SH-SY5Y (cell line): ENCODE data around the gene PRLH.

Experiments used
- GATA2 ChIP-seq: IDR thresholded peaks from 2 replicates; pipeline ENCODE4 v1.6.1; 2011; ENCODE audit warnings: mild to moderate bottlenecking, low read depth, low read length
- GATA3 ChIP-seq: IDR thresholded peaks from 2 replicates; pipeline ENCODE4 v1.6.1; 2011; ENCODE audit warnings: low read depth, mild to moderate bottlenecking, low read length, moderate library complexity

GRCh38 chr2:237596520-237597195 lies 30.3 kb downstream of the PRLH start:
- TF ChIP-seq GATA2 (no peak), GATA3 (no peak)
